Measurements from ENCODE around the gene BTBD6. TPM values are rescaled to one million over a fixed set of nuclear protein-coding genes. Genes with fewer than 3 reads are reported as not detected.

Gene BTBD6
- total RNA-seq, 2 experiments from 2014 or later: 49.6 to 51.3 TPM

DNA sequence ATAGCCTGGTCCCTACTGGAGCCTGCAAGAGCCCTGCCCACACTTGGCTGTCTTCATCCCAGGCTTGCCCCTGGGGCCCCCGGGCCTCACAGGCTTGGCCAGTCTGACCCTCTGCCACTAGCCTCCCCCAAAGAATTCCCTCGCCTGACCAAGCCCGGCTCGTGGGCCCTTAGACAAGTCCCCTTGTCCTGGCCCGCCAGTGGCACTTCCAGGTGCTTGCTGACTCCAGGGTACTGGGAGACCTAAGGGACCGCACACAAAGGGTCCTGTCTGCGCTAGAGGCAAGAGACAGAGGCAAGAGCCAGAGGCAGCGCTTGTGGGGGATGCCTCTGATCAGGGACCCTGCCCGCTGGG is 5.0 kb downstream of the BTBD6 start:
- no peak for DNase-seq
- POLR2A ChIA-PET: no interaction called here

DNA sequence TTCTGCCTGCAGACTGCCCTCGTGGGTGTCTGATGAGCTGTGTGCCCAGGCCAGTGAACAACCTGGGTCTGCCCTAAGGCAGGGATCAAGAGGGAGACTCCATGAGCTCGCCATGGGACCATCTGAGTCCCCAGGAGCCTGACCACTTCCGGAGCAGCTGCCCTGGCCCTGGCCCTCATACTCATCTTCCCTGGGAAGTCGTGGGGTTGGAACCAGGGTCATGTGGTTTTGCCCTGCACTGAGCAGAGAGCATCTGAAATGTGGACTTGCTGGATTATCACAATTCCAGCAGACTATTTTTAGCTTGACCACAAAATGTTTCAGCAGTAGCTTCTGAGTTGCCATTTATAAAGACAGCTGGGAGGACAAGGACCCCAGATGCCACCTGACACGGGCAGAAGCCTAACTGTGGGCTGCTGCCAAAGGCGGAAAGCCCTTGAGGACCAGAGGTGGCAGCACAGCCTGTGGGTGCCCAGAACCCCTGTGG is 6.7 kb downstream of the BTBD6 start:
- ATAC-seq (ENCODE audit: low read depth) (no peak), DNase-seq (no peak)
- Mint-ChIP-seq H3K4me1 (peaks cover 17% of the 10 kb centered on the region), H3K4me3 (no peak overlapping the region), H3K9me3 (no peaks in the 10 kb centered on the region), H3K27me3 (no peaks in the 10 kb centered on the region), H3K36me3 (peaks cover 10% of the 10 kb centered on the region), H3K27ac (no peak overlapping the region)
- POLR2A ChIA-PET: no interaction called here

More for the DNA sequence above, 5.0 kb downstream of the BTBD6 start:
- Mint-ChIP-seq H3K4me1 (peaks cover 19% of the 10 kb centered on the region), H3K4me3 (no peak overlapping the region), H3K9me3 (no peaks in the 10 kb centered on the region), H3K27ac (no peak overlapping the region), H3K36me3 (peaks cover 14% of the 10 kb centered on the region), H3K27me3 (no peaks in the 10 kb centered on the region)
- no peak for ATAC-seq (ENCODE audit: low read depth)

DNA sequence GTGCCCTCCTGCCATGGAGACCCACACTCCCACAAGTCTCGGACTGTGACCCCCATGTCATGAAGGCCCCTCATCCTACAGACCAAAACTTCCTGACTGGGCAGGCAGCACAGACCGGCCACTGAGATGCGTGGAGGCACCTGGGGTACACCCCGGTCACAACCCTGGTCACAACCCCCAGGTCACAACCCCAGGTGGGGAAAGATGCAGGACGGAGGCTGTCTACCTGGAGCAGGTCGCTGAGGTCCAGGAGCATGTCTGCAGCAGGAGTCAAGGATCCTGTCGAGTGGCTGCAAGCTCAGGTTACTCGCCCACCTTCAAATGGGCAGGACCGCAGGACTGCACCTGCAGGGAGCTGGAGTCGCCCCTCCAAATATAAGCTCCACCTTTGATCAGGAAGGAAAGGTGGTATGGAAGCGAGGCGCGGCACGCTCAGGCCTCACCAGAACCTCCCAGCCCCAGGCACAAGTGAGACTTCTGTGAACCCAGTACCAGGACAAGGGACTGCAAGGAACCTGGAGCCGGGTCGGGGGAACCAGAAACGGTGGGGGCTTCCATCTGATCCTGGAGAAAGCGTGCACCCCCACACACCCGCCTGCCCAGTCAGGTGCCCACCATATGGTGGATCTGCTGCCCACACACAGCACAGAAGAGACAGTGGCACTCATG is 8.1 kb downstream of the BTBD6 start:
- Mint-ChIP-seq H3K4me1 (peaks cover 6% of the 10 kb centered on the region), H3K27ac (no peak overlapping the region), H3K4me3 (no peak overlapping the region), H3K9me3 (no peaks in the 10 kb centered on the region), H3K36me3 (peaks cover 4% of the 10 kb centered on the region), H3K27me3 (no peaks in the 10 kb centered on the region)
- POLR2A ChIA-PET: no interaction called here
- DNase-seq (no peak), ATAC-seq (ENCODE audit: low read depth) (no peak)

DNA sequence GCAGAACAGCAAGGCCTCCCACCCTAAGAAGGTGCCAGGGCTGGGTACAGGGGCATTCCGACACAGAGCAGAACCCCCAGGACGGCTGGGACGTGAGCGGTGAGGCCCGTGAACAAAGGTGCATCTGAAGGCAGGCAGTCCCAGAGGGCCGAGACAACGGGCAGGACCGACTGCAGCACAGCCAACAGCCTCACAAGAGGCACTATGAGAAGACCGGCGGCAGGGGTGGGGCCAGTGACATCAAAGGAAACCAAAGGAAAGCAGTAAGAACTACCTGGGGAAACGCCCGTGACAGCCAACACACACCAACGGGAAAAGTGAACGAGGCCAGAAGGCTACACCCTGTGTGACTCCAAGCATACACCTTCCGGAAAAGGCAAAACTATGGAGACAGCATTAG is 9.1 kb downstream of the BTBD6 start:
- ATAC-seq (ENCODE audit: low read depth) (no peak), DNase-seq (no peak)
- Mint-ChIP-seq H3K27me3 (no peaks in the 10 kb centered on the region), H3K27ac (no peak overlapping the region), H3K9me3 (no peaks in the 10 kb centered on the region), H3K36me3 (peaks cover 4% of the 10 kb centered on the region), H3K4me3 (no peak overlapping the region), H3K4me1 (peaks cover 1% of the 10 kb centered on the region)
- POLR2A ChIA-PET: no interaction called here

DNA sequence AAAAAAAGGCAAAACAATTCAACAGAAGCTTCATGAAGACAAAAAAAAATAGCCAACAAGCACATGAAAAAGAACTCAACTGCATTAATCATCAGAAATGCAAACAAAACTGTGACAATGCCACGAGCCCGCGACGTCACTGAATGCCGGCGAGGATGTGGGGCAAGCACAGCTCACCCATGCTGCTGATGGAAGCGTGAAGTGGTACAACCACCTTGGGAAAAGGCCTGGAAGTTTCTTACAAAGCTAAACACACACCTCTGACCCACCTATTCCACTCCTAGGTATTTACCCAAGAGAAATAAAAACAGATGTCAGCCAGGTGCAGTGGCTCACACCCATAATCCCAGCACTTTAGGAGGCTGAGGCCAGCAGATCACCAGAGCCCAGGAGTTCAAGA is 10.5 kb downstream of the BTBD6 start:
- H3K9me3 Mint-ChIP-seq: no peaks in the 10 kb centered on the region
- no peak overlapping the region for H3K4me3 Mint-ChIP-seq
- H3K27ac Mint-ChIP-seq: no peak overlapping the region

DNA sequence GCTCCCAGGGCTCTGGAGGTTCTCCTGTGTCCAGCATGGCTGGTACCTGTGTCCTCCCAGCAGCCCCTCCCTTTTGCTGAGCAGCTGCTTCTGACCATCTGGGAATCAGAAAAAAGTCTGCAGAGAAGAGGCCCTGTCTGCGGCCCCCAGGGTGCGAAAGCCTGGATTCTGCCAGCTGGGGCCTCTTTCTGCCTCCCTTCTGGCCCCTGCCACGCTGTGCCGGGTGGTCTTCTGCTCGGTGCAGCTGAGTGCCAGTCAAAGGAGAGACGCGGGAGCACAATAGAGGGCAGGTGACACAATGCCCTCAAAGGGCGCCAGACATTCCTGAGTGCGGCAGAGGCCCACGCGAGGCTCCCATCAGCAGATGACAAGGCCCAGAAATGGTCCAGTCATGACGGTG is 12.6 kb downstream of the BTBD6 start:
- Mint-ChIP-seq H3K4me3 (no peak overlapping the region), H3K9me3 (no peaks in the 10 kb centered on the region), H3K27me3 (no peaks in the 10 kb centered on the region), H3K27ac (no peak overlapping the region), H3K4me1 (peaks cover 1% of the 10 kb centered on the region), H3K36me3 (peaks cover 4% of the 10 kb centered on the region)
- ATAC-seq (ENCODE audit: low read depth) (no peak), DNase-seq (no peak)
- POLR2A ChIA-PET: no interaction called here

More for the DNA sequence above, 10.5 kb downstream of the BTBD6 start:
- Mint-ChIP-seq H3K27me3 (no peaks in the 10 kb centered on the region), H3K36me3 (peaks cover 2% of the 10 kb centered on the region), H3K4me1 (peaks cover 1% of the 10 kb centered on the region)
- DNase-seq (no peak), ATAC-seq (ENCODE audit: low read depth) (no peak)
- POLR2A ChIA-PET: interaction anchor here (0.8 kb wide), 1 partner anchor 11 kb away, joined by 3 read pairs; no protein-coding TSS in a partner anchor

DNA sequence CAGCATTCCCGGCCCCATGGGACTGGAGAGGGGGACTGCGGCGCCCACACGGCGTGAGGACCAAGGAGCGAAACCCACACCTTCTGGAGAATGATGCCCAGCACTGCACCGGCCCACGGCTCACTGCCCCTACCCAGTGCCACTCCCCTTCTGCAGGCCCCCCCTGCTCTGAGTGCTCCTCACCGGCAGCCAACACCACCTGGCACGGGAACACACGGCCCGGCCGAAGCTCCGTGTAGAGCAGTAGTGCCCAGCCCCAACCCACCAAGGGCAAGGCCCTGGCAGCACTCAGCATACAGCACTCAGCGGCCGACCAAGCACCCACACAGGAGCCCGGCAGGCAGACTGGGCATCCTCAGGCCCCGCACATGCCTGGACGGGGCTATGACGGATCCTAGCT is 13.4 kb downstream of the BTBD6 start:
- Mint-ChIP-seq H3K36me3 (peaks cover 4% of the 10 kb centered on the region), H3K4me1 (peaks cover 1% of the 10 kb centered on the region), H3K27me3 (no peaks in the 10 kb centered on the region), H3K27ac (no peak overlapping the region), H3K9me3 (no peaks in the 10 kb centered on the region), H3K4me3 (no peak overlapping the region)
- POLR2A ChIA-PET: no interaction called here
- no peak for ATAC-seq (ENCODE audit: low read depth)
- DNase-seq: no peak

DNA sequence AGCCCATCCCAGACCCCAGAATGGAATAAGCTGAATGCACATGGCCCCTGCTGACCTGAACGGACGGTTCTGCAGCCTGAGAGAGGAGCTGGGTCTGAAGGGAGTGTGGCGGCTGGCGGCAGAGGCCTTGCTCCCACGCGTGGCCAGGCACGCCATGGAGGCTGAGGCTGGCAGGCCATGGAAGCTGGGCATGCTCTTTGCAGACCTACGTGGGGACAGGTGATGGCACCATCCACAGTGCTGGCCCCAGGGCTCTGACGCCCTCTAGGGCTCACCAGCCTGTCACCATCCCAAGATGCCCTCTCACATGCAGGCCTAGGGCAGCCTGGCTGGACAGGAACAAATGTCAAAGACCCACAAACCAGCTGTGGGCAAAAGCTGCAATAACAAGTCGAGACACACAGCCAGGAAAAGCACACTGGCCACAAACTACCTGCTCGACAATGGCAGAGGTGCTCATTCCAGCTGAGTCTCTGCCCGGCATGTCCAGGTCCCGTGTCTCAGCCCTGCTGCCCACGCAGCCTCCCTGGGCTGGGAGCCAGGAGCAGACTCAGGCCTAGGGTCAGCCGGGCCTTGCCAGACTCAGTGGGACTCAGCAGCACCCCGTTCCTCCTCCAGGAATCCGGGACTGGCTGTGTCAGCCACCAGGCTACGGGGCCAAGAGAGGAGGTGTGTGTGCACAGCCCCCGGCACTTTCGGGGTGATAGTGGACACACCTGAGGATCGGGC is 19.7 kb downstream of the BTBD6 start:
- DNase-seq (no peak), ATAC-seq (ENCODE audit: low read depth) (no peak)
- Mint-ChIP-seq H3K4me1 (no peaks in the 10 kb centered on the region), H3K36me3 (peaks cover 4% of the 10 kb centered on the region), H3K9me3 (no peaks in the 10 kb centered on the region), H3K4me3 (no peak overlapping the region), H3K27ac (no peak overlapping the region), H3K27me3 (no peaks in the 10 kb centered on the region)
- POLR2A ChIA-PET: no interaction called here

DNA sequence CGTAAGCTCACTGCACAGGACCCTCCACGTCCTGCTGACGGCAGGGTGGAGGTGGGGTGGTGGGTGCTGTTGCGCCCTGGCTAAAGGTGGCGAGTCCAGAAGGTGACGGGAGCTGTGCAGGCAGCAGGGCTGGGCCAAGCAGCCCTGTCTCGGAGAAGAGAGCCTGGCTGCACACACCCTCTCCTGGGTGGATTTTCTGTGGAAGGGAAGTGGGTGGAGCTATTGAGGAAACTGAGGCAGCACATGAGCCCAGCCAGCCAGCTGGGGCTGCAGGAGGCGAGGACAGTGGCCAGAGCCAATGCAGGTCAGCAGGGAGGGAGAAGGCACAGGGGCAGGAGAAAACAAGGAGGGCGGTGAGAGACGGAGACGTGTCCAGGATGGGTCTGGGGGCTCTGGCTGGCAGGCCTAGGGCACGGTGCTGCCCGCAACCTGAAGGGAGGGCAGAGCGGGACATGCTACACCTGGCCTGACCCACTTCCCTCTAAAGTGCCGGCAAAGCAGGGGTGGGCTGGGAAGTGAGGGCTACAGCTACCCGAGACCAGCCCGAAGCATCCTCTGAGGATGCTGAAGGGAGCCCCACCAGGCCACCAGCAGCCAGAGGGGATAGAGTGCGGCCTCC is 20.5 kb downstream of the BTBD6 start:
- Mint-ChIP-seq H3K4me3 (no peak overlapping the region), H3K9me3 (no peaks in the 10 kb centered on the region), H3K27ac (peak overlapping the region; percentile 65), H3K4me1 (no peaks in the 10 kb centered on the region), H3K27me3 (no peaks in the 10 kb centered on the region), H3K36me3 (peaks cover 3% of the 10 kb centered on the region)
- DNase-seq: no peak
- no peak for ATAC-seq (ENCODE audit: low read depth)
- POLR2A ChIA-PET: interaction anchor here (0.7 kb wide), 1 partner anchor 21 kb away, joined by 3 read pairs; the partner anchor contains the start of gene BTBD6

DNA sequence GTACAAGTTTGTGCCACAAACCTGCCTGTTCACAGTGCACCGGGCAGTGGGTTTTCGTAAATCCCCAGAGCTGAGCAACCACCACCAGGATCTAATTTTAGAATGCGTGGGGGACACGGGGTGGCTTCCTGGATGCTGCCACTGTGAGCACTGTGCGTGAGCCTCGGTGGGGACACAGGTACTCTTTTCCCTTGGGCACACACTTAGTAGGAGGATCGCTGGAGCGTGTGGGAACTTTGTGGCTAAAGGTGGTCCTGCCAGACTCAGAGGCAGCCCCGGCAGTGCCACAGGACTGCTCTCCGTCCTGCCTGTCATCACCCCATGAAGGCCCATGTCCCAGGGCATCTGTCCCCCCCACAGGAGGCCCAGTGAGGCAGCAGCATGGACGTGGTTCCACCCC is 21.1 kb downstream of the BTBD6 start:
- Mint-ChIP-seq H3K27ac (no peak overlapping the region), H3K9me3 (no peaks in the 10 kb centered on the region), H3K36me3 (no peaks in the 10 kb centered on the region), H3K27me3 (no peaks in the 10 kb centered on the region), H3K4me3 (no peak overlapping the region), H3K4me1 (no peaks in the 10 kb centered on the region)
- POLR2A ChIA-PET: interaction anchor here (0.7 kb wide), 1 partner anchor 21 kb away, joined by 3 read pairs; the partner anchor contains the start of gene BTBD6
- DNase-seq (no peak), ATAC-seq (ENCODE audit: low read depth) (no peak)

DNA sequence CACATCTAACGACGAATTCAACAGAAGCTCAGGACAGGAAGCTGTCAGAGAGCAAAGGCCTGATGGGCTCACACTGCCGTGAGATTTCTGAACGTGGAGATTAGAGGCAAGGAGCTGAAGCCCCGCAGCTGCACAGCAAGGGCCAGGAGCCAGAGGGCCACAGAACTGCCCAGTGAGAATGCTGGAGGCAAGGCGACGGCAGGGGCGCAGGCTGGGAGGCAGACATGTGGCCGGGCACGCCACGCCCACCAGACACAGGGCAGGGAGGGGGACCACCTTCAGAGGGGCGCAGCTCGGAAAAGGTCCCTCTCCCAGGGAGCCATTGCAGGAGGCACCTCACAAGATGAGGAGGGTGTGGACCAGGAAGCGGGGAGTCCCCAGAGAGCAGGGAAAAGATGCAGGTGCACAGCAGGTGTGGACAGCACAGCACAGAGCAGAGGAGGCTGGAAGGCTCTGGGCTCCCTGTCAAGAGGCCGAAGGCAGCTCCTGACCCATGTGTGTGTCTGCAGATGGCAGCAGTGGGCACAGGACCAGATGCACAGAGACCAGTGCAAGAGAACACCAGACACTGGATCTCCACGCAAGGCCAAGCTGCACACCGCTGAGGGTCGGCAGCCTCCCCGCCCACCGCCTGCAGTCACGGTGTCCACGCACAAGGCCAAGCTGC is 23.0 kb downstream of the BTBD6 start:
- DNase-seq: no peak
- no peaks in the 10 kb centered on the region for H3K27me3 Mint-ChIP-seq
- no peaks in the 10 kb centered on the region for H3K4me1 Mint-ChIP-seq
- H3K27ac Mint-ChIP-seq: no peak overlapping the region
- POLR2A ChIA-PET: no interaction called here
- H3K9me3 Mint-ChIP-seq: no peaks in the 10 kb centered on the region
- no peak overlapping the region for H3K4me3 Mint-ChIP-seq
- no peak for ATAC-seq (ENCODE audit: low read depth)
- no peaks in the 10 kb centered on the region for H3K36me3 Mint-ChIP-seq

DNA sequence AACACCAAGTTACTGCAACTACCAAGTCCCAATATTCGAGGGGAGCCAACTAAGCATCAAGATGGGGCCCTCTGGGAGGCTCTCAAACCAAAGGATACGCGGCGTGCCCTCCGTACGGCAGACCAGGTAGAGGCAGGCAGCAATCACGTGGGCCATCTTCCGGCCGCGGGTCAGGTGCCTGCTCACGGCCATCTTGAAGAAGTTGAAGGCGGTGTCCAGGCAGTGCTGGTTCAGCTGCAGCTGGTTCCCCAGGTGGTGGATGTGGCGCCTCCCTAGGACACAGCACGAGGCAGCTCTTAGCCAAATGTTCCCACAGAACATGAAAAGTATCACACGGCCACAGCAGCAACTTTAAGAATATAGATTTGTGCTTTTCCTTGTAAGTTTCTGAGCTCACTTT is 24.3 kb downstream of the BTBD6 start:
- H3K4me3 Mint-ChIP-seq: no peak overlapping the region
- DNase-seq (no peak), ATAC-seq (ENCODE audit: low read depth) (no peak)
- no peaks in the 10 kb centered on the region for H3K36me3 Mint-ChIP-seq
- POLR2A ChIA-PET: no interaction called here
- H3K9me3 Mint-ChIP-seq: no peaks in the 10 kb centered on the region
- no peaks in the 10 kb centered on the region for H3K27me3 Mint-ChIP-seq
- no peaks in the 10 kb centered on the region for H3K4me1 Mint-ChIP-seq
- no peak overlapping the region for H3K27ac Mint-ChIP-seq

DNA sequence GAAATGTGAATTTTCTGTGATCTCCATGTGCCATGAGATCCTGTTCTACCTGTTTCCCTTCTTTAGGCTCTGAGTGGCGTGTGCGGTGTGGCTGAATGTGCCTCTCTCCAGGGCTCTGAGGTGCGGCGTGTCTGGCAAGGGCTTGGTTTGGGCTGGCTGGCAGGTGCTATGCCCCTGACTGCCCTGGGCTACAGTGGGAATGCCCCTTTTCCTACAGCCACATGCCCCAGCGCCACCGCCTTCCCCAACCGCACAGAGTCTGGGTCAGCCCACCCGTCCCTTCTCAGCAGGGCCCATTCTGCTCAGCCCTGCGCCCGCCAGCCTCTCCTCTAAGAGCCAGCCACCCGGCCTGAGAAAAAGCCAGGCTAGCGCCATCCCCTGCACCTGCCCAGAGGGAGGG is 24.7 kb downstream of the BTBD6 start:
- Mint-ChIP-seq H3K4me1 (no peaks in the 10 kb centered on the region), H3K36me3 (no peaks in the 10 kb centered on the region), H3K27ac (peak overlapping the region; percentile 6), H3K4me3 (no peak overlapping the region), H3K27me3 (no peaks in the 10 kb centered on the region), H3K9me3 (no peaks in the 10 kb centered on the region)
- DNase-seq (no peak), ATAC-seq (ENCODE audit: low read depth) (no peak)
- POLR2A ChIA-PET: no interaction called here

Data from activated naive CD8-positive, alpha-beta T cell treated with anti-CD3 and anti-CD28 coated beads, Interleukin-2, amount 10 ng/mL, durations not matched to agents 7 days and 5 days (primary cell).